ENCODE results near the gene EFEMP1.

The EFEMP1 gene

GRCh38 chr2:55896633-55897032, 26.9 kb downstream of the EFEMP1 start:
- no peak for DNase-seq (ENCODE audit: low read depth)

- no peak for DNase-seq (ENCODE audit: low read depth)
These were observed 28.9 kb downstream of the EFEMP1 start for GRCh38 chr2:55894720-55895119.

- no peak for DNase-seq (ENCODE audit: low read depth)
These were observed 31.9 kb downstream of the EFEMP1 start for GRCh38 chr2:55891671-55892094.

GRCh38 chr2:55888936-55889335, 34.6 kb downstream of the EFEMP1 start:
- peak; percentile 71 for DNase-seq (ENCODE audit: low read depth)

- peak; percentile 96 for DNase-seq (ENCODE audit: low read depth)
These were observed 35.5 kb downstream of the EFEMP1 start for GRCh38 chr2:55887901-55888624.

- peak; percentile 66 for DNase-seq (ENCODE audit: low read depth)
These were observed 36.2 kb downstream of the EFEMP1 start for GRCh38 chr2:55887351-55887750.

GRCh38 chr2:55885944-55886281, 37.7 kb downstream of the EFEMP1 start:
- DNase-seq (ENCODE audit: low read depth), result no peak

GRCh38 chr2:55885127-55885943, 38.2 kb downstream of the EFEMP1 start:
- DNase-seq (ENCODE audit: low read depth), result peak; percentile 97

- DNase-seq (ENCODE audit: low read depth), result no peak
These were observed 39.8 kb downstream of the EFEMP1 start for GRCh38 chr2:55883829-55884228.

- peak; percentile 85 for DNase-seq (ENCODE audit: low read depth)
These were observed 40.2 kb downstream of the EFEMP1 start for GRCh38 chr2:55883357-55883756.

- DNase-seq (ENCODE audit: low read depth), result no peak
These were observed 40.6 kb downstream of the EFEMP1 start for GRCh38 chr2:55882954-55883353.

- peak; percentile 72 for DNase-seq (ENCODE audit: low read depth)
These were observed 43.0 kb downstream of the EFEMP1 start for GRCh38 chr2:55880416-55881143.

- peak; percentile 94 for DNase-seq (ENCODE audit: low read depth)
These were observed 43.6 kb downstream of the EFEMP1 start for GRCh38 chr2:55879976-55880375.

- peak; percentile 73 for DNase-seq (ENCODE audit: low read depth)
These were observed 46.5 kb downstream of the EFEMP1 start for GRCh38 chr2:55877087-55877436.

- no peak for DNase-seq (ENCODE audit: low read depth)
These were observed 47.0 kb downstream of the EFEMP1 start for GRCh38 chr2:55876429-55877086.

- peak; percentile 73 for DNase-seq (ENCODE audit: low read depth)
These were observed 48.0 kb downstream of the EFEMP1 start for GRCh38 chr2:55875434-55876135.

GRCh38 chr2:55874338-55874737, 49.2 kb downstream of the EFEMP1 start:
- no peak for DNase-seq (ENCODE audit: low read depth)

- DNase-seq (ENCODE audit: low read depth), result no peak
These were observed 51.9 kb downstream of the EFEMP1 start for GRCh38 chr2:55871637-55872036.

- peak; percentile 83 for DNase-seq (ENCODE audit: low read depth)
These were observed 53.8 kb downstream of the EFEMP1 start for GRCh38 chr2:55869637-55870325.

GRCh38 chr2:55865096-55865835, 58.3 kb downstream of the EFEMP1 start:
- DNase-seq (ENCODE audit: low read depth), result peak; percentile 70
